OCI-LY1 (cell line): ENCODE measurements around the gene CCM2.

Source experiments
- EZH2 ChIP-seq: fragments of 200-600 bp; sonication (generic), shearing (Covaris generic); IDR thresholded peaks from 2 replicates; pipeline ENCODE4 v1.8.0; 2017; ENCODE audit warnings: borderline replicate concordance, mixed run types, mild to moderate bottlenecking, antibody characterized with exemption, low read length, moderate library complexity, mixed read lengths
- TF ChIP-seq, protein P1 (sequence below): fragments of 200-600 bp; sonication (generic), shearing (Covaris generic); IDR thresholded peaks from 2 replicates; pipeline ENCODE4 v1.5.1; 2017; ENCODE audit warnings: mild to moderate bottlenecking, antibody characterized with exemption, low read length, moderate library complexity, mixed read lengths

DNA sequence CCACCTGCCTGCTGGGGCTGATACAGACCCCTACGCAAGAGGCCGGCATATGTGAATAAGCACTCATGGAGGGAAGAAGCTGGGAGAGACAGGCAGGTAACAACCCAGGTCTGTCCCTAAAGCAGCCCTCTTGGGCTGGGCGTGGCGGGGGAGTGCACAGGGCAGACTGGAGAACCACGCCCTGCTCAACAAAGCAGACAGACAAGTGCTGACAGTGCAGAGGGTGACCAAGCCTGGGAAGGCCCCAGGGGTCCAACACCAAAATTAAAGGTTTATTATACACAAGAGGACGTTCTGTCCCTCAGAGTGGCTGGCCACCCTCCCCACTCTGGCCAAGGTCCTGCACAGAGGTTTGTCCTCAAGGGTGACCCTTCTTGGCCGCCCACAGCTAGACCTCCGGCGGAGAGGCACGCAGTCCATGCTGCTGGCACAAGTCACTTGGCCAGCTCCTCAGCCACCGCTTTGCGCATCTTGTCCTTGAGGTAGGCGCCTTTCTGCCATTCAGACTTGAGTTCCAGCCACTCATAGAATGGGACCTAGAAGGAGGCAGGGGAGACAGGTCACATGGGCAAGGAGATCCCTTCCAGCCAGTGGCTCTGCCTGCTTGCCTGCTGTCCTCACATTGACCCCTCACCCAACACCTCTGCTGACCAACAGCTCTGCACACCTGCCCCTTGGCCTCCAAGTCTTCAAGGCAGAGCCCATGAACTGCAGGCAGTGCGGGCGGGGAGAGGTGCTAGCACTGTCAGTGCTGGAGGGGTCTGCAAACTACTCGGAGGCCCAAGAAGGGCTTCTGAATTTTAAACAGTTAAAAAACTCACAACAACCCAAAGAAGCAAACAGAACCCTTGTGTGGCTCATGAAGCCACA lies 100.1 kb downstream of the CCM2 start:
- TF ChIP-seq, protein P1, sequence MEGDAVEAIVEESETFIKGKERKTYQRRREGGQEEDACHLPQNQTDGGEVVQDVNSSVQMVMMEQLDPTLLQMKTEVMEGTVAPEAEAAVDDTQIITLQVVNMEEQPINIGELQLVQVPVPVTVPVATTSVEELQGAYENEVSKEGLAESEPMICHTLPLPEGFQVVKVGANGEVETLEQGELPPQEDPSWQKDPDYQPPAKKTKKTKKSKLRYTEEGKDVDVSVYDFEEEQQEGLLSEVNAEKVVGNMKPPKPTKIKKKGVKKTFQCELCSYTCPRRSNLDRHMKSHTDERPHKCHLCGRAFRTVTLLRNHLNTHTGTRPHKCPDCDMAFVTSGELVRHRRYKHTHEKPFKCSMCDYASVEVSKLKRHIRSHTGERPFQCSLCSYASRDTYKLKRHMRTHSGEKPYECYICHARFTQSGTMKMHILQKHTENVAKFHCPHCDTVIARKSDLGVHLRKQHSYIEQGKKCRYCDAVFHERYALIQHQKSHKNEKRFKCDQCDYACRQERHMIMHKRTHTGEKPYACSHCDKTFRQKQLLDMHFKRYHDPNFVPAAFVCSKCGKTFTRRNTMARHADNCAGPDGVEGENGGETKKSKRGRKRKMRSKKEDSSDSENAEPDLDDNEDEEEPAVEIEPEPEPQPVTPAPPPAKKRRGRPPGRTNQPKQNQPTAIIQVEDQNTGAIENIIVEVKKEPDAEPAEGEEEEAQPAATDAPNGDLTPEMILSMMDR, result no peak
- TF ChIP-seq EZH2, result no peak
